Left lung (tissue), 10 donors: ENCODE results near the gene BACH2. TPM values are rescaled to one million over a fixed set of nuclear protein-coding genes. Genes with fewer than 3 reads are reported as not detected.
A peak's percentile ranks its signal among the peaks of the same experiment; 100 is the strongest.

ENCODE experiments used
- ATAC-seq: fragments of 200-7000 bp; cut with Tn5 transposase; one replicate; pipeline ENCODE4 v1.9.1; 2020; ENCODE audit warnings: moderate library complexity
- DNase-seq, 4 donors: peaks; one replicate each; pipeline ENCODE4 v3.0.0-alpha.2; 2013 to 2020
- H3K27ac ChIP-seq, 2 donors: fragments of 200-600 bp; sonication (generic) in 1 of 2; one replicate each; pipeline versions ENCODE4 v1.5.0 to v1.8.0; 2020 to 2021
- H3K27me3 ChIP-seq, 2 donors: fragments of 200-600 bp; sonication (generic) in 1 of 2; one replicate each; pipeline versions ENCODE4 v1.5.0 to v1.8.0; 2020 to 2021
- H3K36me3 ChIP-seq, 2 donors: fragments of 200-600 bp; sonication (generic) in 1 of 2; one replicate each; pipeline versions ENCODE4 v1.5.0 to v1.8.0; 2020 to 2021
- H3K4me1 ChIP-seq, 2 donors: fragments of 200-600 bp; one replicate each; pipeline ENCODE4 v1.8.0; 2021
- H3K4me3 ChIP-seq, 2 donors: fragments of 200-600 bp; sonication (generic) in 1 of 2; one replicate each; pipeline versions ENCODE4 v1.5.0 to v1.8.0; 2020 to 2021; ENCODE audit warnings: mild to moderate bottlenecking in 1 of 2
- H3K9me3 ChIP-seq, 2 donors: fragments of 200-600 bp; sonication (generic) in 1 of 2; one replicate each; pipeline versions ENCODE4 v1.5.0 to v1.8.0; 2020 to 2021
- intact Hi-C, 2 donors: fragments of 100-400 bp; cut with DNase I; formaldehyde crosslinking; loops; one replicate each; pipeline versions ENCODE4 v1.11.2 to v1.14.2; 2022
- polyA plus RNA-seq, 6 donors: library from polyadenylated mRNA; unstranded; fragments of 120-200 nt; gene quantifications; one replicate each; pipeline ENCODE4 v1.2.1, GENCODE V29; 2013; ENCODE audit not compliant: insufficient read length in 6 of 6
- total RNA-seq, 2 donors: library from RNA; stranded (reverse); fragmentation: NEBNext Ultra II Directional; extraction: Animal tissue kit (Norgen Biotek cat#: 25700); gene quantifications; one replicate each; pipeline ENCODE4 v1.2.1, GENCODE V29; 2021
- TF ChIP-seq, protein P1 (sequence below), 2 donors: fragments of 200-600 bp; sonication (generic) in 1 of 2; IDR thresholded peaks; one replicate each; pipeline versions ENCODE4 v1.5.0 to v1.8.0; 2021; ENCODE audit warnings: antibody characterized with exemption in 2 of 2
- donor health status: DM: no; HTN: yes; CAD: no.
- donor health status: DM: no; HTN: no; CAD: no.

Gene BACH2
- total and polyA plus RNA-seq, 8 donors, result 3.8 to 10.6 (median 8.9) TPM

GRCh38 chr6:89928604-89929003 is 368.0 kb downstream of the BACH2 start:
- intact Hi-C loops, result no loop called here
- H3K27me3 ChIP-seq, result no peaks in the 10 kb centered on the region
- TF ChIP-seq, protein P1, sequence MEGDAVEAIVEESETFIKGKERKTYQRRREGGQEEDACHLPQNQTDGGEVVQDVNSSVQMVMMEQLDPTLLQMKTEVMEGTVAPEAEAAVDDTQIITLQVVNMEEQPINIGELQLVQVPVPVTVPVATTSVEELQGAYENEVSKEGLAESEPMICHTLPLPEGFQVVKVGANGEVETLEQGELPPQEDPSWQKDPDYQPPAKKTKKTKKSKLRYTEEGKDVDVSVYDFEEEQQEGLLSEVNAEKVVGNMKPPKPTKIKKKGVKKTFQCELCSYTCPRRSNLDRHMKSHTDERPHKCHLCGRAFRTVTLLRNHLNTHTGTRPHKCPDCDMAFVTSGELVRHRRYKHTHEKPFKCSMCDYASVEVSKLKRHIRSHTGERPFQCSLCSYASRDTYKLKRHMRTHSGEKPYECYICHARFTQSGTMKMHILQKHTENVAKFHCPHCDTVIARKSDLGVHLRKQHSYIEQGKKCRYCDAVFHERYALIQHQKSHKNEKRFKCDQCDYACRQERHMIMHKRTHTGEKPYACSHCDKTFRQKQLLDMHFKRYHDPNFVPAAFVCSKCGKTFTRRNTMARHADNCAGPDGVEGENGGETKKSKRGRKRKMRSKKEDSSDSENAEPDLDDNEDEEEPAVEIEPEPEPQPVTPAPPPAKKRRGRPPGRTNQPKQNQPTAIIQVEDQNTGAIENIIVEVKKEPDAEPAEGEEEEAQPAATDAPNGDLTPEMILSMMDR (IDR thresholded peaks at IDR 0.05), result no peak
- H3K36me3 ChIP-seq, result no peaks in the 10 kb centered on the region
- H3K9me3 ChIP-seq, result no peaks in the 10 kb centered on the region
- no peak for ATAC-seq
- no peaks in the 10 kb centered on the region for H3K4me1 ChIP-seq
- no peak for DNase-seq
- H3K27ac ChIP-seq, result peak overlapping the region in 1 of 2 donors; percentile 45
- no peak overlapping the region for H3K4me3 ChIP-seq

DNA sequence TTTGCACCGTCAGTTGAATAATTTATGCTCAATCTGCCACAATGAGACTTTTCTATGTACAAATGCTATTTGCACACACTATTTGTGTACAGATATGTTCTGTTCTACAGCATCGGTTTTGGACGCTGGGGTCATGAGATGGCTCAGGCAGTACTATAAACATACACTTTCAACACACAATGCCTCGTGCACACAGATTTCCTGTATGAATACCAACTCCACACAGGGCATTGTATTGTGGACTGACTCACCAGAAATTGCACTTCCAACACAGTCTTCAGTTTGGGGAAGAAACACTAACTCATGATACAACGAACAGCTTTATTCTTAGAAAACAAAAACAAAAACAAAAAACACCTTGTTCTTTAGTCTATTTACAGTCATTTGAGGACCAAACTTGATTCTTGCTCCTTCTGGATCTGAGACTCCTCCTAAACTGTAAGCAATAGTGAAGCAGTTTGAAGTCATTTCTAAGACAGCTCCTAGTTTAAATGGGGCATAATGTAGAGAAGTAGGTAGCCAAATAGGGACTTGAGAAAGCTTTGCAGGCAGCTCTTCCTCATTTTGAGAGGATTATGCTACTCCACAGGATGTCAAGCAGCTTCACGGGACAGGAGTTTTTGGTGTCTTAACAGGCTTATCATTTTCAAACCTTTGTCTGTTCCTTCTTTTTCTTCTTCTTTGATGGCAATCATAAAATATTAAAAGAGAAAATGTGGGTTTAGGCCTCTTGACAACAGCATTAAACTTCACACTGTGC is 368.7 kb downstream of the BACH2 start:
- TF ChIP-seq, protein P1 (IDR thresholded peaks at IDR 0.05), result no peak
- Histone ChIP-seq H3K4me3 (no peak overlapping the region), H3K36me3 (no peaks in the 10 kb centered on the region), H3K9me3 (no peaks in the 10 kb centered on the region), H3K27me3 (no peaks in the 10 kb centered on the region), H3K4me1 (no peaks in the 10 kb centered on the region), H3K27ac (peak overlapping the region in 1 of 2 donors; percentile 45)
- DNase-seq (no peak), ATAC-seq (peak; percentile 57)
- intact Hi-C loops, result no loop called here

- no peak for DNase-seq
- Histone ChIP-seq H3K9me3 (no peaks in the 10 kb centered on the region), H3K4me1 (no peaks in the 10 kb centered on the region), H3K36me3 (no peaks in the 10 kb centered on the region), H3K27ac (no peak overlapping the region), H3K27me3 (no peaks in the 10 kb centered on the region), H3K4me3 (no peak overlapping the region)
- ATAC-seq, result no peak
- TF ChIP-seq, protein P1 (IDR thresholded peaks at IDR 0.05), result no peak
- intact Hi-C loops, result no loop called here
These were observed 369.4 kb downstream of the BACH2 start for GRCh38 chr6:89927264-89927663.

- Histone ChIP-seq H3K9me3 (no peaks in the 10 kb centered on the region), H3K27ac (no peak overlapping the region), H3K4me3 (no peak overlapping the region), H3K36me3 (no peaks in the 10 kb centered on the region), H3K27me3 (no peaks in the 10 kb centered on the region), H3K4me1 (no peaks in the 10 kb centered on the region)
- TF ChIP-seq, protein P1 (IDR thresholded peaks at IDR 0.05), result no peak
- no peak for DNase-seq
- no peak for ATAC-seq
- intact Hi-C loops, result no loop called here
These were observed 370.8 kb downstream of the BACH2 start for GRCh38 chr6:89925826-89926225.

GRCh38 chr6:89924231-89924630 is 372.4 kb downstream of the BACH2 start:
- no peak for ATAC-seq
- no peaks in the 10 kb centered on the region for H3K36me3 ChIP-seq
- DNase-seq, result no peak
- intact Hi-C loops, result no loop called here
- no peak overlapping the region for H3K4me3 ChIP-seq
- TF ChIP-seq, protein P1 (IDR thresholded peaks at IDR 0.05), result no peak
- no peaks in the 10 kb centered on the region for H3K27me3 ChIP-seq
- H3K4me1 ChIP-seq, result no peaks in the 10 kb centered on the region
- no peak overlapping the region for H3K27ac ChIP-seq
- no peaks in the 10 kb centered on the region for H3K9me3 ChIP-seq
